Fibroblast of skin of scalp (primary cell): Measurements from ENCODE around the gene FLT1.

Experiments
- DNase-seq: peaks from one replicate; pipeline ENCODE4 v3.0.0-alpha.2; 2013

Gene FLT1

GRCh38 chr13:28485097-28485496 lies 9.8 kb downstream of the FLT1 start:
- no peak for DNase-seq

- DNase-seq: peak; percentile 19
Measured at GRCh38 chr13:28483313-28483931, 11.5 kb downstream of the FLT1 start.

- no peak for DNase-seq
Measured at GRCh38 chr13:28479005-28479404, 15.9 kb downstream of the FLT1 start.

GRCh38 chr13:28478127-28478526 lies 16.8 kb downstream of the FLT1 start:
- DNase-seq: peak; percentile 81

GRCh38 chr13:28477709-28477973 lies 17.3 kb downstream of the FLT1 start:
- DNase-seq: no peak

GRCh38 chr13:28476919-28477708 lies 17.8 kb downstream of the FLT1 start:
- DNase-seq: no peak

- DNase-seq: peak; percentile 82
Measured at GRCh38 chr13:28475916-28476725, 18.8 kb downstream of the FLT1 start.

GRCh38 chr13:28474491-28475134 lies 20.3 kb downstream of the FLT1 start:
- DNase-seq: no peak

- no peak for DNase-seq
Measured at GRCh38 chr13:28473044-28473443, 21.9 kb downstream of the FLT1 start.

GRCh38 chr13:28471421-28471820 lies 23.5 kb downstream of the FLT1 start:
- DNase-seq: no peak

- DNase-seq: no peak
Measured at GRCh38 chr13:28470296-28470695, 24.6 kb downstream of the FLT1 start.

GRCh38 chr13:28469316-28469715 lies 25.6 kb downstream of the FLT1 start:
- DNase-seq: no peak

GRCh38 chr13:28468023-28468915 lies 26.7 kb downstream of the FLT1 start:
- no peak for DNase-seq

- no peak for DNase-seq
Measured at GRCh38 chr13:28467034-28467433, 27.9 kb downstream of the FLT1 start.

- DNase-seq: no peak
Measured at GRCh38 chr13:28466151-28466550, 28.8 kb downstream of the FLT1 start.

GRCh38 chr13:28464861-28465460 lies 30.0 kb downstream of the FLT1 start:
- no peak for DNase-seq

GRCh38 chr13:28463481-28463880 lies 31.4 kb downstream of the FLT1 start:
- no peak for DNase-seq

- no peak for DNase-seq
Measured at GRCh38 chr13:28459911-28460310, 35.0 kb downstream of the FLT1 start.

- DNase-seq: no peak
Measured at GRCh38 chr13:28458608-28459007, 36.3 kb downstream of the FLT1 start.

GRCh38 chr13:28458051-28458450 lies 36.9 kb downstream of the FLT1 start:
- no peak for DNase-seq

GRCh38 chr13:28457521-28457920 lies 37.4 kb downstream of the FLT1 start:
- no peak for DNase-seq
